ENCODE data around the gene TMA7.

Gene TMA7

DNA sequence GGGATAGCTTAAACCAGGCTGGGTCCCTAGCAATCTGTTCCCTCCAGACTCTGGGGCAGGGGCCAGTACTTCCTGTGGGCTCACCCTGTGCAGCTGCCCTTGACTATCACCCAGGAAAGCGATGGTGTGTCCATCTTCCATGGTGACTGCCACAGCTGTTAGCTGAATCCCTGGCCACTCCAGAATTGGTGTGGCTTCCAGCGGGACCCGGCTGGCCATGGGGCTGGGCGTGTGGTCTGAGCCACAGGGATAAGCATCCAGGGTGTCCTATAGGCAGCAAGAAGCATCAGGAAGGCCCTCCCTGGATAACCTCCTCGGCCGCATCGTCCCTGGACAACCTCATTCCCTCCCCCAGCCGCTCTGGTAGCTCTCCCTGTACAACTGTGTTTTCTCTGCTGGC lies 17.4 kb upstream of the TMA7 start:
- no peak for DNase-seq (ENCODE audit: low read depth in 3 of 3)

DNA sequence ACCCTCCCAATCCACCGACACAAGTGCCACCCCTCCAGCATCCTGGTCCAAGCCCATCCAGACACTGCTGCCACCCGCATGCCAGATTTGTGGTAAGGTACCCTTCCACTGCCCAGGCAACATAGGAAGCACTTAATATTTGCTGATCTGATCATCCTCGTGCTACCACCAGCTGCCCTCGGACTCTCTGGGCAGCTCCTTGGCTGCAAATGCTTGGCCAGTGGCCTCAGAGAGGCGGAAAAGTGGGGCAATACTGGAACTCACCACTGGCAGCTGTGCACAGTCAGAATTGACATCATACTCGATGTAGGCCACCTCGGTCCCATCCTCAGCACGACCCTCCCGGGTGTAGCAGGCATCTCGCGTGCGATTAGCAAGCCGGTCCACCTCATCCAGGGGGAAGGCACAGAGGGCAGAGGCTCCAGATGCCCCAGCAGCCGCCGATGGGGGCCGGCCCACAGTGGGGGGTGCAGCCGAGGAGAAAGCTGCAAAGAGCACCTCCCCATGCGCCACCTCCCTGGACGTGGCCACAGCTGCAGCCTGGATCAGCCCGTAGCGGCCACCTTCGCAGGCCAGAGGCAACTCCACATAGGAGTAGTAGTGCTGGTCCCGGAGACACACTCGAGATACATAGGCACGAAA lies 16.7 kb upstream of the TMA7 start:
- DNase-seq (ENCODE audit: low read depth in 3 of 3), result no peak

DNA sequence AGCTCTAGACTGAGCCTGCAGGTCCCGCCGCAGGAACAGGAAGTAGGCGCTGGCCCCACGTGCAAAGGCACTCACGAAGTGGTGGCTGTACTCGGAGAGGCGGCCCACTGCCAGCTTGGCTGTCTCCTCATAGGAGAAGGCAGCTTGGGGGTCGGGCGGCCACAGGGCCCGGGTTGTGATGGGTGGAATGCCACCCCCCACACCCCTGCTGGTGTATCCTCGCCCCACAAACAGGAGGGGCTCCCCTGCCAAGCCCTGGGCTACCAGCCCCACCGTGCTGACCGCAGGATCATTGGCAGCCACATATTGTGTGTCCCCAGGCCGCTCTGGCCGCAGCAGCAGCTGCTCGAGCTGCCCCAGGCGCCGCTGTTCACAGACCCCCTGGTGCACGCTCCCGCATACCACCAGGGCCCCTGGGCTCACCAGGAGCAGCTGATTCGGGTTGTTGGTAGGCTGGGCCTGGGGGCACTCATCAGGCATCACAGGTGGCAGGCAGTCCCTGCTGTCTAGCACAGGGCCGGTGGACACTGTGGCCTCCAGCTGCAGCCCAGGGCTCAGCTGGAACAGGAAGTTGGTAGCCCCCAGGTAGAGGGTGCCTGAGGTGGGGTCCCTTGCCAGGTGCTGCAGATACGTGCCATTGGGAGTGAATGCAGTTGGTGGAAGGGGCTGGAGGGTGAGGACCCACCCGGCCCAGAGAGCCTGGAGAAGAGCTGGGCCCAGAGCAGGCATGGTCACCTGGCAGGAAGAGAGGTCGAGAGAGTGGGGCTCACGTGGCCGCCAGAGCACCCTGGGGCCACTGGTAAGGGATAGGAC lies 16.0 kb upstream of the TMA7 start:
- no peak for DNase-seq (ENCODE audit: low read depth in 3 of 3)

DNA sequence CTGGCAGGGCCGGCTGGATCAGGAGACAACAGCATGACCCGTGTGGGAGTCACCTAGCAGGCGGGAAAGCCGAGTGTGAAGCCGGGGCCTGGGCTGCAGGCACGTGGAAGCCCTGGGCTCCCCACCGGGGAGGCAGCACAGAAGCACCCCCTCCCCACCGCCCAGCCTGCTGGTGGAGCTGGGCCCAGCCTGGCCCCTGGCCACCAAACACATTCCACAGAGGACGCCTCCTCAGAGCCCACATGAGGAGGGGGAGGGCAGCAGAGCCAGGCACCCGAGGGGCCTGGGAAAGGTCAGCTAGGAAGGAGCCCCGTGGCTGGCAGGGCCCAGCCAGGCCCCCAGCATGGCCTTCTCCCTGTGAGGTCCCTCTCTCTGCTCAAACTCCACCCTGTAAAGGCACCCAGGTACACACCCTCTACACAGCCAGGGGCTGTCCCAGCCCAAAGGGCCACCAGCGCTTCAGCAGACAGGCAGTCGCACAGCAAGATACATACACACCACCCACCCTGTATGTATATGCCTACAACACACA lies 14.7 kb upstream of the TMA7 start:
- DNase-seq (ENCODE audit: low read depth in 3 of 3), result no peak

DNA sequence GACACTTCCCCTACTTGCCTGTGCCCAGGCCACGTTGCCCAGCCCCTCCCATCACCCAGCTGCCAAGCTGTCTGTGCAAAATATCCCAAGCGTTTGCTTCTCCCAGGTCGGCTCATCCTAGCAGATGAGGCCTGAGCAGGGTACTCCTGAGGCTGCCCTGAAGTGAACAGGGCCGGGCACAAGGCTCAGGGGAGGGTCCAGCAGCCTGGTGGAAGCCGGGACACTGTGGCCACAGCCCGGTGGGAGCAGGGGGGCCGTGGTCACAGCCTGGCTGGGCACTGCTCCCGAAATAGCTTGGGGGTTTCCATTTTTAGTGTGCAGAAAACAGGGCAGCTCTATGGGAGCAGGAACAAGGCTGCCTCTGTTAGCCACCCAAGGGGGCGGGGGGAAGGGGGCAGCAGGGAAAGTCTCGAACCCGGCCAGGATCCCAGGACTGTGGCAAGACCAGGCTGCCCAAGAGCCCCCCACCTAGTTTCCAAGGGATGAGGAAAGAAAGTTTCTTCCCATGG lies 13.6 kb upstream of the TMA7 start:
- no peak for DNase-seq (ENCODE audit: low read depth in 3 of 3)

DNA sequence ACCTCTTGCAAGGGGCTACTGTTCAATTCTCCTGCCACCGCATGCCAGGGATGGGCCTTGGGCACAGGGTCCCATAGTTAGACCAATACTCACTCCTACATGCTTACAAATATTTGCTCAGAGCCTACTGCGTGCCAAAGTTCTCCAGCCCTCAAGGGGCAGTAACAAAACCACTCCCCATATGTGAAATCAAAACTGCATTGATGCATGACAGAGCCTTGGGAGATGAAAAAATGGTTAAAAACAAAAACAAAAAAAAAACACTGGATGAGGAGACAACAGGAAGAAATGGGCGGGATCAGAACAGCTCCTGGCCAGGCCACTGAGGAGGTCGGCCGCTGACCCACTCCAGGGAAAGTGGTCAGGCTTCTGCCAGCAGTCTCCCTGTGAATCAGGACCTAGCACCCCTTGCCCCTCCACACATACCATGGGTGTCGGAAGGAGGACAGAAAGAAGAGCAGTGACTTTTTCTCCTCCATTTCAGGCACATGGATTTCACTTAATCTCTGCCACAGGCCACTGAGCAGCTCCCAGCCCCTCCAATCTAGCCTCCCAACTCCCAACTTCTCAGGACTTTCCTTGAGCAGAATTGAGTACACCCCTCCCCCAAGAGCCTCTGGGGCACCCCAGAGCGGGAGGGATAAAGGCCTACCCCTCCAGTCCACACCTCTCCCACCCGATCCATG lies 13.0 kb upstream of the TMA7 start:
- DNase-seq (ENCODE audit: low read depth in 3 of 3), result no peak

DNA sequence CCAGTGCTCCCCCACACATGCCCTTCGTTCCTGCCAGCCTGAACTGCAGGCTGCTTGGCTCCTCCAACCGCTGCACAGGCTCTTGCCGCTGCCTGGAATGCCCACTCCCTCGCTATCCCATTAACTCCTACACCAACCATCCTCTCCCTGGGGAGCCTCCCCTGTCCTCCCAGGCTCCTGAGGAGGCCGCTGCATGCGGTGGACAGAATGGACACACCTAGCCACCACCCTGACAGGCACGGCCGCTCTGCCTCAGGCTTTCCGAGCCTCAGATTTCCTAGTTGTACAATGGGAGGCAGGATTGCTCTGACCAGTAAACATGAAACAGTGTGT lies 12.5 kb upstream of the TMA7 start:
- no peak for DNase-seq (ENCODE audit: low read depth in 3 of 3)

DNA sequence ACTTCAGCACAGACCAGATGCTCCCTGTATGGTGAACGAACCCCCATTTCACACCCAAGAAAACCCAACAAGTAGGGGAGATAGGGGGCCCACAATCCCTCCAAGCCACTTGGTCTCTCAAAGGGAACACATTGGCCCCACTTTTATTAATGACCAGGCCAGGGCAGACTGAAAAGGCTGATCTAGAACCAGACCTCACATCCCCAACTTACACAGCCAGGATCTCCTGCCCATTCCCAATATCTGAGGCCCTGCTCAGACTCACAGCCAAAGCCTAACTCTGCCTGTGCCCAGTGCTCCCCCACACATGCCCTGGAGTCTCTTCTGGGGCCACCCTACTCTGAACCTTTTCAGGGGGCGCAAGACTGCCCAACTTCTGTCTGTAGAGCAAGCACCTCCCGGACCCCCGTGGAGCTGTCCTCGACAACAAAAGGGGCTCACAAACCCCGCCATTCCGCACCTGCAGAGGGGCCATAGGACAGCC lies 11.9 kb upstream of the TMA7 start:
- DNase-seq (ENCODE audit: low read depth in 3 of 3), result no peak

DNA sequence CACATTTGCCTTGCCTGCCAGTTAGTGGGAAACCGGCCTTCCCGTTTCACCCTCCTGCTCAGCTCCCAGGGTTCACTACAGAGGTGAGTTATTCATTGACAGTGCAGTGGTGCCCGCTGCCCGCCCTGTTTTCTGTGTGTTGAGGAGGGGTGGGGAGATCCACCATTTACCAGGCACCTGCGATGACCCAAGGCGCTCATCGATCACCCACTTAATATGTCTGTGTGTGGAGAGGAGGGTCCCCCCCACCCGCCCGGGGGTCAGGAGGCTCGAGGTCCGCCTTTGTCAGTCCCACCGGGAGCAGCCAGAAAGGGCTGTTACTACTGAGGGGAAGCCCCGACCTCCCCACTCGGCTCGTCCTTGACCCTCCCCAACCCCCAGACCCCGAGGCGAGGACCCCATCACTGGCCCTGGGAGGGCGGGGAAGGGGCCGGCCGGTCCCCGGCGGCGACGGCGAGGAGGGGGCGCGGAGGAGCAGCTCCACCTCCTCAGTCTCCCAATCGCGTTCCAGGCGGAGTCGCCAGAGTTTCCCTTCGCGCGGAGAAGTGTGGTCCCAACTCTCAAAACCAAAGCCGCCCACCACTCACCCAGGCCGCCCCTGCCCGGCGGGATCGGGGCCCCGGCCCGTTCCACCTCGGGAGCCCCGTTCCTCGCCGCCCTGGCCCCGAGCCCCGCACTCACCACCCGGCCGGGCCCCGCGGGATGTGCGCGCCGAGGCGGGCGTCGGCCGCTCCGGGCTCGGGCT lies 11.3 kb upstream of the TMA7 start:
- peak in 1 of 3 experiments; percentile 16 for DNase-seq (ENCODE audit: low read depth in 3 of 3)

DNA sequence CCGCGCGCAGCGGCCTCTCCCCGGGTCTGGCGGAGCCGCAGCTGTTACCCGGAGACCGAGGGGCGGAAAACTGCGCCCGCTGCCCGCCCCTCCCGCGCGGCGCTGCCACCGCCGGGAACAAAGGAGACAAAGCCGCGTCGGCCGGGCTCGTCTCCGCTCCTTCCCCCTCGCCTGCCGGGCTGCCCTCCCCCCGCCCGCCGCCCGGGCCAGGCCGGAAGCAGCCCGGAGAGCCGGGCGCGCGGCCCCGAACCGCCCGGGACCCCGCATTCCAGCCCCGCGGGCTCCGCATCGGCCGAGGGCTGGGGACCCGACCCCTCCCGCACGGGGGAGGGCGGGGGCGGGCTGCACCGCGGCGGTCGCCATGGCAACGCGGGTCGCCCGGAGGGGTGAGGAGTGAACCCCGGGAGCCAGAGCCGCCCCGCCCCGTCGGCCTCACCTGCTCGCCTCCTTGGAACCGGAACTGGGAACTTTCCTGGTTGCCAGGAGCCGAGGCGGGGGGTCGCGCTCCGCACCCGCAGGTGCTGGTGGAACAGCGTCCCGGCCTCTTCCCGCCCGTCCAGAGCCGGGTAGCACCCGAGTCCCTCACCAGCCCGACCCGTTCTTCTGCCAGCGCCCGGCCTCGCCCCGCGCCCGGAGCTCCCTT lies 10.6 kb upstream of the TMA7 start:
- DNase-seq (ENCODE audit: low read depth in 3 of 3), result peak in 2 of 3 experiments; percentile 38 to 59

DNA sequence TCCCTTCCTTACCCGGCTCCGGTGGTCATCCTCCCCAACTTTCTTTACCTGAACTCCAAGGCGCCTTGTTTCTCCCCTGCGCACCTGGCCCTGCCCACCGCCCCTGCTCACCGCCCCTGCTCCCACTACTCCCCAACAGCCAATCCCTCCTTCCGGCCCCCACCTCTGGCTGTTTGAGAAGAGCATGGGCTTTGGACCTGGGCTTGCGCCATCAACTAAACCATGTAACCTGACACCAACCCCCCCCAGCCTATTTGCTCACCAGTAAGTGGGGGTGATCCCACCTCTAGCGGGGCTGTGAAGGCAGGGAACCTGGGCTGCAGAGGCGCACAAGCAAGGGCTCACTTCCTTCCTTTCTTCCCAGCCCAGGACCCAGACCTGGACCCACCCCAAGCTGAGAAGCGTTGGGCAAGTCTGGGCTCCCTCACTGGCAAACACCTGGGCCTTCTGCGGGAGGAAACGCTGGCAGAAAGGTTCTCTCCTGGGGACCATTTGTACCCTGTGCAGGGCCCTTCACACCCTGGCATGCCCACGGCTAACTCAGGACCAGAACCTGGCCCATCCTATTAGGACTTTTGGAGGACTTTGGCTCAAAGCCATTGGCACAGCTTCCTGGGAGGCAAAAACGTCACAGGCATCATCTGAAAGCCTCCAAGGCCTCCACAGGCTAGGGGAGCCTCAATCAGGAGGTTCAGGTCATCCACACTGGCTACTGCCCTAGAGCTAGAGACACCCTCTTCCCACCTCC lies 9.9 kb upstream of the TMA7 start, which contains the start of gene PLXNB1:
Gene PLXNB1 (minus strand): TSS at position 127 of the 748 bp plus-strand sequence. CDS start 5,475 bp downstream, outside the sequence.
- no peak for DNase-seq (ENCODE audit: low read depth in 3 of 3)

DNA sequence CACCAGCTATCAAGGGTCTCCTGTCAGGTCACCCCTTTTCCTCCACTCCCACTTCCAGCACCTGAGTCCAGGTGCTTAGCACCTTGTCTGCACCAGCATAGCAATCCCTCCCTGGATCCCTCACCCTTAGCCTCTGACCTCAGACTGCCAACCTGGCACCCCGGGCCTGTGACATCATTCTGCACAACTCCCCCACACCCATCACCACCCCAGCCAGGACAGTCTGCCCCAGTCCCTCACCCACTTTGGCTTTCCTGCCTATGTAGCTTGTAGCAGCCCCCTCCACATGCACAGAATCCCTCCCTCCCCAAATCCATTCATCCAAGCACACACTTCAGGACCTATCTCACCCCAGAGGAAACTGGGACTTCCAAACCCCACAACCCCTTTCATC lies 9.4 kb upstream of the TMA7 start:
- DNase-seq (ENCODE audit: low read depth in 3 of 3), result no peak

DNA sequence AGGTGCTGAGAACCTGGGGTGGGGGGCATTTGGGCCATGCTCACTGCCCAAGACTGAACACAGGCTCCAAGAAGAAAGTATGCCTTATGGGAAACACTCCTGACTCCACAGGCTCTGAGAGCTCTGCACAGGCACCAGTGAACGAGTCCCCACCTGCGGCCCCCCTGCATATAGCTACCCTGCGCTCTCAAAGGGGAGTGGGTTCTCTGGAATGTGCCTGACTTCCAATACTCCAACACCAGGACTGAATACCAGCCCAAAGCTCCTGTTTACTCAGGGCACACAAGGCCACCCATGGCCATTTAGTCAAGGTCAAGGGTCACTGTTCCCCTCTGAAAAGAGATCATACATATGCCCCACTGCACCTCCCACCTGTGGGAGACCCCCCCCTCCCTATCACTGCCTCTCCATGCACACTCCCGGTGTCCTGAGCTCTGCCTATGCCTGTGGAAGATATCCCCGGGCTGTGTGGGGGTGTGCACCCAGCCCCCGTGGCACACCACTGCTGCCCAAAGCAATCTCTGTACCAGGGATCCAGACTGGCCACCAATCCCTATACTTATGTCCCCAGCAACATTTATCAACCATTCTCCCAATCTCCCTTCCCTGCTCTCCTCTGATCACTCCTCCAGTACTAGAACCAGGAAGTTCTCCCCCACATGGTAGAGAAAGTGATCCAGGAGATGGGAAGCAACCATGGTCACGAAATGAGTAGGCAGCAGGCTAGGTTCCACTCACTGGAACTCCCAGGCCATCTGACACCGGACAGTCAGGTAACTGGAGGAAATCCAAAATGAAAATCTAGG lies 8.6 kb upstream of the TMA7 start:
- DNase-seq (ENCODE audit: low read depth in 3 of 3), result no peak

DNA sequence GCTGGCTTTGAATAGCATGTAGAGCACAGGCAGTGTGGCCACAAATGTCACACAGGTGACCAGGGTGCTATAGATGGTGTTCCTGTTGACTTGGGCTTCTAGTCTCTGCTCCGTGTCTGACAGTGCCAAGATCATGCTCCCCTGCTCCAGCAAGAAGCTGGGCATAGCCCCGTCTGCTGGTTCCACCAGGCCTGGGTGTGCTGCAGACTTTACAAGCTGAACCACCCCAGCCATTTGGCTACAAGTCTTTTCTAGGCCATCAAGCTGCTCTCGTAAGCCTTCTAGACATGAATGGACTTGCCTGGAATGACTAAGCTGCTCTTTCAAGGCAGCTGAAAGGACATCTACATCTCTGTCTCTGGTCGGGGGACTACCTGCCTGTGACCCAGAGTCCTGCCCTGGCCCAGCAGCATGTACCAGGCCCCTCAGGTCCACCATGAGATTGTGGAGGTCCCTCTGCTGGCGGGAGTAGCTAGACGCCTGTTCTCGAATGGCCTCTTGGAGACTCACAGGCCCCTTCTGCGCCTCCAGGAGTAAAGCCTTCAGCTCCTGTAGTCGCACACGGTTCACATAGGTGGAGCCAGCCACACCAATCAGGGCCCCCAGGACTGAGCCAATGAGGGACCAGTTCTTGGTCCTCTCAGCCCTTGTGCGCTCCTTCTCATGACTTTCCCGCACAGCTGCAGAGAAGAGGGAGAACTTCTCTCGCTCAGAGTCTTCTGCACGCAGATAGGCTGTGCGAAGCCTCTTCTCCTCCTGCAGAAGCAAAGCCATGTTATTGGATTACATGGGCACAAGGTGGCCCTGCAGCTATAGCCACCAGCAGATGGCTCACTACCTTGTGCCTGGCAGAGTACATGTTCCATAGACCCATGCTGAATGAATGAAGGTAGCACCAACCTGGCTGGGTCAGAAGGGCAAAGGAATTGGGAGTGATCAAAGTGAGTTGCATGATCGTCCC lies 7.4 kb upstream of the TMA7 start:
- no peak for DNase-seq (ENCODE audit: low read depth in 3 of 3)

DNA sequence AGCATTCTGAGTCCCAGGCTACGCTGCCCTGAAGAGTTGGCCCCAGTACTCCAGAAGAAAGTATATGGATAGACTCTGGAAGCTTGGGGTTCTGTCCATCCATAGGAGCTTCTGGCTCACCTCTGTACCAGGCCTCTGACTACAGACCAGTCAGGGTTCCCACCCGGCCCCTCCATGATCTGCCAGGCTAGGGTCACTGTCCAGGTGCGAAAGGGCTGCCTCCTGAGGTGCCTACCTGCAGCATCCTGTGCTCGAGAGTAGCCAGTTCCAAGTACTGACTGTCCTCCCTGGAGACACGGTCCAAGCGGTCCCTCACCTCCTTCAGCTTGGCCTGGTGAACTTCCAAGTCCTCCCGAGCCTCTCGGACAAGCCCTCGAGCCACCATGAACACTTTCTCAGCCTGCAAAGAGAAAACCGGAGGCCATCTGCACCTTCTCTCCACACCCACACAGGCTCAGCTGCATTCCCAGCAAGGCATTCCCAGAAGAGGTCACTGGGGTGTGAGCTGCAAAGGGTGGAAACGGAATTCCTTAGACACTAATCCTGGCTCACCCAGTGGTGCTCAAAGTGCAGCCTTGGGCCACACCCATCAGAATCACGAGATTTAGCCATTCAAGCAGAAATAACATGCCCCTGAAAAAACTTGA lies 6.5 kb upstream of the TMA7 start:
- no peak for DNase-seq (ENCODE audit: low read depth in 3 of 3)

DNA sequence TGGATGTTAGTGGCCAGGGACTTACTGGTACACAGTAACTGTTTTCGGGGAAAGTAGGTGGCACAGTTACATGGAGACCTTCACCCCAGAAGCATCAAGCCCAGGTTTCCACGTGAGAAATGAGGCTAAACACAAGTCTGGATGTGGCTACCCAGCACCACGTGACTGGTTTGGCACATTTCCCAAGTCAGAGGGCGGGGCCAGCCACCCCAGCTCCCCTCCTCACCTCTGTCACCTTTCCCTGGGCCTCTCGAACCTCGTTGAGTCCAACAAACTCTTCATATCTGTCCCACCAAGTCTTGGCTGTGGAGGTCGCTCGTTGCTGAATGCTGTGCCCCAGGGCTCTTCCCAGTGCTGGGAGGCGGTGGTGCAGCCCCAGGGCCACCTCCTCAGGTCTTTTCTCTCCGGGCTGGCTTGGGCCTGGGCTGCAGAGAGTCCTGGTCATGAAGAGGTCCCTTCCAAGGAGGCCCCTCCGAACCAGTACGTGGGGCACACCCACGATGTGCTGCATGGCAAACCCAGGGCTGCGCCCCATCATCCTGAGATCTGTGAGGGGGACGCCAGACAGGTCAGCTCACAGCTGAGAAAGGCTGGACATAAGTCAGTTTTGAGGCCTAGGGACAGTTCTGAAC lies 5.3 kb upstream of the TMA7 start:
- no peak for DNase-seq (ENCODE audit: low read depth in 3 of 3)

DNA sequence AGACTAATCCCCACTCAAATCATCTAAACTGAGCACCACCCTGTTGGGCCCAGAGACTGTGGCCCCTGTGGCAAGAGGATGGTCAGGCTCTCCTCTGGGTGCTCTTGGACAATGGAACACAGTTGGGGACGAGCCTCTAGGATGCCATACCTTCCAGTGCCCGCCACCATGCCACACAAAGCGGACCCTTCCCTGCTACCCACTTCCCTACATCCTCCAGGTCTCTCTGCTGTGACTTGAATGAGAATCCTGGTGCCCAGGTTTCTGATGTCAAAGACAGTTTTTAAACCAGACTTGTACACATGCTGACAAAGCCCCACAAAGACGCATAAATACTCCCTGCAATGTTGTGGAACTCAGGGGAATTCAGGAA lies 4.8 kb upstream of the TMA7 start:
- no peak for DNase-seq (ENCODE audit: low read depth in 3 of 3)

All from stimulated activated CD4-positive, alpha-beta T cell treated with anti-CD3 and anti-CD28 coated beads, TNF-alpha, amount 100 ng/mL, for 24 hours (primary cell).